Retina (tissue), 1 donor: ENCODE measurements around the gene EPX.
A peak's percentile ranks its signal among the peaks of the same experiment; 100 is the strongest.

Experiments
- DNase-seq: peaks from one replicate; pipeline ENCODE4 v3.0.0-alpha.2; 2016

The EPX gene

GRCh38 chr17:58186591-58186990 is 5.9 kb upstream of the EPX start:
- DNase-seq = no peak

- DNase-seq = no peak
Observed at GRCh38 chr17:58187063-58187462, 5.5 kb upstream of the EPX start.

GRCh38 chr17:58187675-58188074 is 4.9 kb upstream of the EPX start:
- DNase-seq = no peak

GRCh38 chr17:58189436-58190146 is 2.9 kb upstream of the EPX start:
- DNase-seq = no peak

- no peak for DNase-seq
Observed at GRCh38 chr17:58191241-58191896, 1.2 kb upstream of the EPX start.

- DNase-seq = no peak
Observed at GRCh38 chr17:58193641-58194255, 1.2 kb downstream of the EPX start.

- no peak for DNase-seq
Observed at GRCh38 chr17:58195518-58196123, 3.1 kb downstream of the EPX start.

GRCh38 chr17:58196610-58197009 is 4.1 kb downstream of the EPX start:
- no peak for DNase-seq

- peak; percentile 51 for DNase-seq
Observed at GRCh38 chr17:58200024-58200633, 7.6 kb downstream of the EPX start.

GRCh38 chr17:58202859-58203258 is 10.3 kb downstream of the EPX start:
- DNase-seq = no peak

- no peak for DNase-seq
Observed at GRCh38 chr17:58204796-58205195, 12.3 kb downstream of the EPX start.

- DNase-seq = no peak
Observed at GRCh38 chr17:58205936-58206335, 13.4 kb downstream of the EPX start.

GRCh38 chr17:58207451-58207850 is 14.9 kb downstream of the EPX start:
- DNase-seq = no peak

GRCh38 chr17:58208344-58208743 is 15.8 kb downstream of the EPX start:
- no peak for DNase-seq

- DNase-seq = no peak
Observed at GRCh38 chr17:58210922-58211321, 18.4 kb downstream of the EPX start.

- no peak for DNase-seq
Observed at GRCh38 chr17:58215685-58216084, 23.2 kb downstream of the EPX start.

GRCh38 chr17:58217766-58218165 is 25.2 kb downstream of the EPX start:
- DNase-seq = no peak

- DNase-seq = peak; percentile 96
Observed at GRCh38 chr17:58219007-58219788, 26.7 kb downstream of the EPX start, which contains the start of gene MKS1. Gene MKS1, minus strand, starts transcription at chr17:58219255. Its CDS starts 25 bp downstream, at chr17:58219230.

- DNase-seq = no peak
Observed at GRCh38 chr17:58219789-58220183, 27.3 kb downstream of the EPX start.

GRCh38 chr17:58224315-58224714 is 31.8 kb downstream of the EPX start:
- no peak for DNase-seq

GRCh38 chr17:58227733-58228132 is 35.2 kb downstream of the EPX start:
- DNase-seq = no peak

GRCh38 chr17:58228679-58229078 is 36.2 kb downstream of the EPX start:
- DNase-seq = no peak
